ENCODE measurements around the gene DDTL. TPM values are rescaled to one million over a fixed set of nuclear protein-coding genes. Genes with fewer than 3 reads are reported as not detected.
A peak's percentile ranks its signal among the peaks of the same experiment; 100 is the strongest.
"Not testable (repeated sequence)": the region's sequence is repeated elsewhere in the genome, so short reads cannot be mapped to it uniquely, and the experiment has no call there.

The DDTL gene
- total and polyA plus RNA-seq, 2 of the 4 experiments (the other 2 are of a cell fraction) = 0.36 to 1.5 TPM

GRCh38 chr22:23961084-23961771 is 5.5 kb upstream of the DDTL start, which contains the start of gene GSTT2B:
Gene GSTT2B, minus strand, starts transcription at chr22:23961195. Its CDS starts 64 bp downstream, at chr22:23961131.
- Histone ChIP-seq H3K9ac (ENCODE audit: low read depth, low read length) (peak within 1 kb of the TSS; percentile 64; the same call in 1 of the 2 replicates), H3K4me2 (ENCODE audit: low read depth, low read length) (peak within 1 kb of the TSS; percentile 45; the same call in 1 of the 2 replicates)

DNA sequence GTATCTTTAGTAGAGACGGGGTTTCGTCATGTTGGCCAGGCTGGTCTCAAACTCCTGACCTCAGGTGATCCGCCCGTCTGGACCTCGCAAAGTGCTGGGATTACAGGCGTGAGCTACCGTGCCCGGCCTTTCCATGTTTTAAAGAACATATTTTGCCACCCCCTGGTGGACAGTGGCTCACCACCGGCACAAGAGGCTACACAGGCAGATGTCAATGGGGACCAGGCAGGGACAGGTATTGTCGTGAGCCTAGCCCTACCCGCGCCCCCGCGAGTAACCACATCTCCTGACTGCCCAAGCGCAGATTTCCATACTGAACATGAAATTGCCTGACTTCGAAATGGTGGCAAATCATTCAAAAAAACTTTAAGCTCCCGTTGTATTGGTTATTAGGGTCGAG is 594 bp upstream of the DDTL start:
- H3K9me3 ChIP-seq (ENCODE audit: control insufficient read depth, insufficient read depth, low read length); H2AK9ac ChIP-seq (replicated peaks; ENCODE audit: low read depth, low read length, poor library complexity); H2BK5ac ChIP-seq (ENCODE audit: low read depth, low read length, poor library complexity, severe bottlenecking); POLR2A ChIA-PET (ENCODE audit: unreplicated experiment); CTCF ChIA-PET; H2BK15ac ChIP-seq (ENCODE audit: low read depth, low read length); H3K4ac ChIP-seq (ENCODE audit: low read depth, low read length); H2BK120ac ChIP-seq (ENCODE audit: low read depth, low read length); H3K4me1 ChIP-seq (ENCODE audit: control insufficient read depth, insufficient read depth, low read length); H3K27ac ChIP-seq (ENCODE audit: insufficient read depth, low read length); H3K23ac ChIP-seq (ENCODE audit: low read depth, low read length); BruUV-seq (replicated peaks); H3K4me2 ChIP-seq (ENCODE audit: low read depth, low read length); H2AFZ ChIP-seq (replicated peaks; ENCODE audit: low read length, poor library complexity); H3K18ac ChIP-seq (ENCODE audit: low read depth, low read length); in situ Hi-C loops (cut with MboI; ENCODE audit: low sequenced_read_pairs); H4K20me1 ChIP-seq (ENCODE audit: insufficient read depth, low read length); H3K9me1 ChIP-seq (ENCODE audit: insufficient read depth, low read length); DNase-seq; H4K5ac ChIP-seq (ENCODE audit: low read depth, low read length); dilution Hi-C loops (cut with HindIII; ENCODE audit: low sequenced_read_pairs, unreplicated experiment); H3K14ac ChIP-seq (replicated peaks; ENCODE audit: low read depth, low read length); H3K4me3 ChIP-seq (ENCODE audit: insufficient read depth, low read depth, low read length); H3K27me3 ChIP-seq (ENCODE audit: control insufficient read depth, insufficient read depth, low read length); intact Hi-C loops (cut with micrococcal nuclease); H2BK20ac ChIP-seq (ENCODE audit: low read depth, low read length); H3K56ac ChIP-seq (ENCODE audit: extremely low read depth, insufficient read depth, low read length); H3K9ac ChIP-seq (ENCODE audit: low read depth, low read length); H2AK5ac ChIP-seq (ENCODE audit: low read depth, low read length); H4K91ac ChIP-seq (ENCODE audit: insufficient read depth, low read depth, low read length): not testable (repeated sequence)
- Histone ChIP-seq H3K36me3 (ENCODE audit: control insufficient read depth, insufficient read depth, low read length) (peaks cover 17% of the 10 kb centered on the region), H4K8ac (ENCODE audit: low read depth in 2 of 2, low read length in 2 of 2) (0 out of 4 replicates have a peak overlapping the region, but pooled peaks of 1 of the 2 experiments have one; percentile 25), H3K79me1 (ENCODE audit: low read depth in 1 of 2, low read length in 2 of 2) (peaks cover 9 to 22% of the 10 kb centered on the region in 2 experiments; a peak in 3 of 4 replicates)
- peak; percentile 3; the same call in 1 of the 2 replicates for ATAC-seq (ENCODE audit: low read depth)
- WGBS, 2 experiments (ENCODE audit: extremely low coverage in 2 of 2, insufficient read length in 1 of 2) = no CpG with 5 or more reads among the region's 18 CpGs

More at GRCh38 chr22:23961084-23961771, 5.5 kb upstream of the DDTL start, which contains the start of gene GSTT2B:
- BruUV-seq (replicated peaks); H3K4me1 ChIP-seq (ENCODE audit: control insufficient read depth, insufficient read depth, low read length); DNase-seq; H4K5ac ChIP-seq (ENCODE audit: low read depth, low read length); H3K36me3 ChIP-seq (ENCODE audit: control insufficient read depth, insufficient read depth, low read length); H2BK5ac ChIP-seq (ENCODE audit: low read depth, low read length, poor library complexity, severe bottlenecking); H3K18ac ChIP-seq (ENCODE audit: low read depth, low read length); H3K9me1 ChIP-seq (ENCODE audit: insufficient read depth, low read length); H2AK5ac ChIP-seq (ENCODE audit: low read depth, low read length); H3K14ac ChIP-seq (replicated peaks; ENCODE audit: low read depth, low read length); H3K56ac ChIP-seq (ENCODE audit: extremely low read depth, insufficient read depth, low read length); CTCF ChIA-PET; H2BK120ac ChIP-seq (ENCODE audit: low read depth, low read length); in situ Hi-C loops (cut with MboI; ENCODE audit: low sequenced_read_pairs); H3K27ac ChIP-seq (ENCODE audit: insufficient read depth, low read length); dilution Hi-C loops (cut with HindIII; ENCODE audit: low sequenced_read_pairs, unreplicated experiment); H3K79me1 ChIP-seq (ENCODE audit: low read depth in 1 of 2, low read length in 2 of 2); H3K4ac ChIP-seq (ENCODE audit: low read depth, low read length); H2BK20ac ChIP-seq (ENCODE audit: low read depth, low read length); POLR2A ChIA-PET (ENCODE audit: unreplicated experiment); intact Hi-C loops (cut with micrococcal nuclease); H3K27me3 ChIP-seq (ENCODE audit: control insufficient read depth, insufficient read depth, low read length); H3K23ac ChIP-seq (ENCODE audit: low read depth, low read length); H3K9me3 ChIP-seq (ENCODE audit: control insufficient read depth, insufficient read depth, low read length); H2BK15ac ChIP-seq (ENCODE audit: low read depth, low read length); H2AK9ac ChIP-seq (replicated peaks; ENCODE audit: low read depth, low read length, poor library complexity); H4K20me1 ChIP-seq (ENCODE audit: insufficient read depth, low read length); H2AFZ ChIP-seq (replicated peaks; ENCODE audit: low read length, poor library complexity); H4K91ac ChIP-seq (ENCODE audit: insufficient read depth, low read depth, low read length): not testable (repeated sequence)
- WGBS, 2 experiments (ENCODE audit: extremely low coverage in 2 of 2, insufficient read length in 1 of 2) = no CpG with 5 or more reads among the region's 43 CpGs
- peak within 1 kb of the TSS; percentile 19; the same call in 1 of the 2 replicates for H3K4me3 ChIP-seq (ENCODE audit: insufficient read depth, low read depth, low read length)
- peak; percentile 97 for ATAC-seq (ENCODE audit: low read depth)
- peak within 1 kb of the TSS; percentile 65 to 69; a peak in 3 of 4 replicates for H4K8ac ChIP-seq (ENCODE audit: low read depth in 2 of 2, low read length in 2 of 2)

Data from IMR-90 (cell line).